Breast epithelium (tissue), 3 donors: ENCODE data around the gene AP3S1.

Source experiments
- CTCF ChIP-seq, 3 donors: fragments of 450-650 bp; IDR thresholded peaks; one replicate each; pipeline ENCODE4 v1.5.1; 2016 to 2017; ENCODE audit warnings: antibody characterized with exemption in 3 of 3, mild to moderate bottlenecking in 3 of 3, moderate library complexity in 3 of 3
- POLR2A ChIP-seq: fragments of 450-650 bp; IDR thresholded peaks from one replicate; pipeline ENCODE4 v1.6.1; 2016; ENCODE audit warnings: antibody characterized with exemption, mild to moderate bottlenecking, moderate library complexity
- POLR2AphosphoS5 ChIP-seq, 3 donors: sonication (generic); formaldehyde crosslinking; IDR thresholded peaks; one replicate each; pipeline ENCODE4 v1.6.1; 2017; ENCODE audit warnings: antibody characterized with exemption in 3 of 3

- TF ChIP-seq POLR2A: no peak
- TF ChIP-seq POLR2AphosphoS5 (IDR thresholded peaks at IDR 0.05): no peak
- no peak for TF ChIP-seq CTCF (IDR thresholded peaks at IDR 0.05)
Observed at GRCh38 chr5:115798252-115798651, 43.5 kb upstream of the AP3S1 start.
